ENCODE results near the gene PTCH2.

The PTCH2 gene, protein sequence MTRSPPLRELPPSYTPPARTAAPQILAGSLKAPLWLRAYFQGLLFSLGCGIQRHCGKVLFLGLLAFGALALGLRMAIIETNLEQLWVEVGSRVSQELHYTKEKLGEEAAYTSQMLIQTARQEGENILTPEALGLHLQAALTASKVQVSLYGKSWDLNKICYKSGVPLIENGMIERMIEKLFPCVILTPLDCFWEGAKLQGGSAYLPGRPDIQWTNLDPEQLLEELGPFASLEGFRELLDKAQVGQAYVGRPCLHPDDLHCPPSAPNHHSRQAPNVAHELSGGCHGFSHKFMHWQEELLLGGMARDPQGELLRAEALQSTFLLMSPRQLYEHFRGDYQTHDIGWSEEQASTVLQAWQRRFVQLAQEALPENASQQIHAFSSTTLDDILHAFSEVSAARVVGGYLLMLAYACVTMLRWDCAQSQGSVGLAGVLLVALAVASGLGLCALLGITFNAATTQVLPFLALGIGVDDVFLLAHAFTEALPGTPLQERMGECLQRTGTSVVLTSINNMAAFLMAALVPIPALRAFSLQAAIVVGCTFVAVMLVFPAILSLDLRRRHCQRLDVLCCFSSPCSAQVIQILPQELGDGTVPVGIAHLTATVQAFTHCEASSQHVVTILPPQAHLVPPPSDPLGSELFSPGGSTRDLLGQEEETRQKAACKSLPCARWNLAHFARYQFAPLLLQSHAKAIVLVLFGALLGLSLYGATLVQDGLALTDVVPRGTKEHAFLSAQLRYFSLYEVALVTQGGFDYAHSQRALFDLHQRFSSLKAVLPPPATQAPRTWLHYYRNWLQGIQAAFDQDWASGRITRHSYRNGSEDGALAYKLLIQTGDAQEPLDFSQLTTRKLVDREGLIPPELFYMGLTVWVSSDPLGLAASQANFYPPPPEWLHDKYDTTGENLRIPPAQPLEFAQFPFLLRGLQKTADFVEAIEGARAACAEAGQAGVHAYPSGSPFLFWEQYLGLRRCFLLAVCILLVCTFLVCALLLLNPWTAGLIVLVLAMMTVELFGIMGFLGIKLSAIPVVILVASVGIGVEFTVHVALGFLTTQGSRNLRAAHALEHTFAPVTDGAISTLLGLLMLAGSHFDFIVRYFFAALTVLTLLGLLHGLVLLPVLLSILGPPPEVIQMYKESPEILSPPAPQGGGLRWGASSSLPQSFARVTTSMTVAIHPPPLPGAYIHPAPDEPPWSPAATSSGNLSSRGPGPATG

DNA sequence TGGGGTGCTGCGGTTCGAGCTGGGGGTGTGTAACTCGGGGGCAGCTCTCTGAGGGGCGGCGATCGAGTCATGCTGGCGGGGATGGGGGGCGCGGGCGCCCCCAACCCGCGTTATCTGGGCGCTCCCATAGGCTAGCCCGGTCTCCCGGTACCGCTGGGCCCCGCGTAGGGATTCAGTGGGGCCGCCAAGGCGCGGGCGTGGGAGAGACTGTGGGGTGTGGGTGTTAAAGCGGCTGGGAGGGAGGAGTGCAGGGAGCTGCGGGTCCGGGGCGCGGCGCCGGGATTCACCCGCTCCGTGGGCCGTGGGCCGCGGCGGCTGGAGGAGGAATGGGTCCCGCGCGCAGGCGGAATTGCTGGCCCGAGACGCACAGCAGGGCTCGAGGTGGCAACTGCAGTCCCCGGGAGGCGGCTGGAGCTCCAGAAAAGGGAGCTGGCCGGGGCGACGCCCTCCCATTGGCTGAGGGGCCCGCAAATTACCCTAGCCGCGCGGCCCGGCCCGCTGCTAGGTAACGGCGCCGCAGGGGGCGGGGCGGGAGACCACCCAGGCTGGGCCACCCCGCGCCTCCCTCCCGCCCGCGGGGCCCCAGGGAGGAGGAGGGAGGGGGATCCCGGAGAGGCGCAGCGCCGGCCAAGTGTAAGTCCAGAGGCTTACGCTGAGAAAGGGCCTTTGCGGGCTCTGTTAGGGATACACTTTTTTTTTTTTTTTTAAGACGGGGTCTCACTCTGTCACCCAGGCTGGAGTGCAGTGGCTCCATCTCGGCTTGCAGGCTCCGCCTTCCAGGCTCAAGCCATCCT lies at the start of gene PTCH2:
Gene PTCH2, minus strand, starts transcription at position 392 of the 794 bp plus-strand sequence. Its CDS starts 321 bp downstream, at position 71.
- peak within 1 kb of the TSS; percentile 45; the same call in 1 of the 2 replicates for H3K27ac ChIP-seq (ENCODE audit: extremely low read depth, low read depth, low read length)
- H3K36me3 ChIP-seq (ENCODE audit: control insufficient read depth in 2 of 2, insufficient read depth in 1 of 2, low read length in 2 of 2), result no peaks in the 10 kb centered on the region
- no peaks in the 10 kb centered on the region for H3K4me1 ChIP-seq (ENCODE audit: control insufficient read depth, insufficient read depth, low read length)
- POLR2A ChIA-PET, result interaction anchor here (0.6 to 2.7 kb wide), 20 partner anchors 11 to 497 kb away, joined by 3 to 27 read pairs (median 4); partner anchors contain the start of genes BEST4, BTBD19, DYNLT4 and EIF2B3
- CTCF ChIA-PET, result interaction anchor here (0.6 to 1.5 kb wide), 4 partner anchors 114 to 1429 kb away, joined by 3 to 6 read pairs (median 4); no protein-coding TSS in a partner anchor
- peak within 1 kb of the TSS; percentile 59 for H3K4me3 ChIP-seq (ENCODE audit: low read depth, low read length)
- H3K9me3 ChIP-seq (ENCODE audit: control insufficient read depth, insufficient read depth, low read depth, low read length), result no peaks in the 10 kb centered on the region
- TF ChIP-seq ZNF560 (tag by site-specific recombination; IDR thresholded peaks at IDR 0.05; ENCODE audit: borderline replicate concordance) (no peak), TCF7L2 (IDR thresholded peaks at IDR 0.05; ENCODE audit: borderline replicate concordance, low read depth, low read length) (no peak), HOXD13 (CRISPR knock-in tag; IDR thresholded peaks at IDR 0.05; ENCODE audit: borderline replicate concordance) (no peak), REPIN1 (tag by site-specific recombination; IDR thresholded peaks at IDR 0.05; ENCODE audit: low read depth) (no peak; the same call in 1 of the 2 replicates), ZEB2 (tag by site-specific recombination; IDR thresholded peaks at IDR 0.05) (peak; percentile 64; the same call in 1 of the 2 replicates), HOXC10 (CRISPR knock-in tag; IDR thresholded peaks at IDR 0.05) (0 out of 2 replicates have a peak, but pooled peaks have one; percentile 58), FEZF1 (tag by site-specific recombination; IDR thresholded peaks at IDR 0.05) (peak; percentile 77), ZNF138 (tag by site-specific recombination; IDR thresholded peaks at IDR 0.05; ENCODE audit: borderline replicate concordance) (no peak), ZFP37 (tag by site-specific recombination; IDR thresholded peaks at IDR 0.05) (peak; percentile 75; the same call in 1 of the 2 replicates), ZNF596 (tag by site-specific recombination; IDR thresholded peaks at IDR 0.05) (no peak), ZNF366 (tag by site-specific recombination; conservative IDR thresholded peaks at IDR 0.05) (no peak), ZNF341 (tag by site-specific recombination; IDR thresholded peaks at IDR 0.05; ENCODE audit: low read depth) (peak; percentile 72), ZNF843 (tag by site-specific recombination; IDR thresholded peaks at IDR 0.05) (no peak), ZNF549 (tag by site-specific recombination; IDR thresholded peaks at IDR 0.05) (no peak), ZNF140 (tag by site-specific recombination; IDR thresholded peaks at IDR 0.05) (peak; percentile 96), MZF1 (tag by site-specific recombination; IDR thresholded peaks at IDR 0.05; ENCODE audit: borderline replicate concordance) (peak; percentile 58; the same call in 1 of the 2 replicates), ZNF350 (tag by site-specific recombination; IDR thresholded peaks at IDR 0.05) (no peak), ZSCAN30 (tag by site-specific recombination; IDR thresholded peaks at IDR 0.05) (peak; percentile 68; the same call in 1 of the 2 replicates), ZNF248 (tag by site-specific recombination; IDR thresholded peaks at IDR 0.05) (no peak)
- TF ChIP-seq, protein P1, sequence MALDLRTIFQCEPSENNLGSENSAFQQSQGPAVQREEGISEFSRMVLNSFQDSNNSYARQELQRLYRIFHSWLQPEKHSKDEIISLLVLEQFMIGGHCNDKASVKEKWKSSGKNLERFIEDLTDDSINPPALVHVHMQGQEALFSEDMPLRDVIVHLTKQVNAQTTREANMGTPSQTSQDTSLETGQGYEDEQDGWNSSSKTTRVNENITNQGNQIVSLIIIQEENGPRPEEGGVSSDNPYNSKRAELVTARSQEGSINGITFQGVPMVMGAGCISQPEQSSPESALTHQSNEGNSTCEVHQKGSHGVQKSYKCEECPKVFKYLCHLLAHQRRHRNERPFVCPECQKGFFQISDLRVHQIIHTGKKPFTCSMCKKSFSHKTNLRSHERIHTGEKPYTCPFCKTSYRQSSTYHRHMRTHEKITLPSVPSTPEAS (tag by site-specific recombination; IDR thresholded peaks at IDR 0.05), result no peak
- TF ChIP-seq, protein P2, sequence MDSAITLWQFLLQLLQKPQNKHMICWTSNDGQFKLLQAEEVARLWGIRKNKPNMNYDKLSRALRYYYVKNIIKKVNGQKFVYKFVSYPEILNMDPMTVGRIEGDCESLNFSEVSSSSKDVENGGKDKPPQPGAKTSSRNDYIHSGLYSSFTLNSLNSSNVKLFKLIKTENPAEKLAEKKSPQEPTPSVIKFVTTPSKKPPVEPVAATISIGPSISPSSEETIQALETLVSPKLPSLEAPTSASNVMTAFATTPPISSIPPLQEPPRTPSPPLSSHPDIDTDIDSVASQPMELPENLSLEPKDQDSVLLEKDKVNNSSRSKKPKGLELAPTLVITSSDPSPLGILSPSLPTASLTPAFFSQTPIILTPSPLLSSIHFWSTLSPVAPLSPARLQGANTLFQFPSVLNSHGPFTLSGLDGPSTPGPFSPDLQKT (IDR thresholded peaks at IDR 0.05; ENCODE audit: borderline replicate concordance, low read depth, low read length), result no peak
- TF ChIP-seq, protein P3, sequence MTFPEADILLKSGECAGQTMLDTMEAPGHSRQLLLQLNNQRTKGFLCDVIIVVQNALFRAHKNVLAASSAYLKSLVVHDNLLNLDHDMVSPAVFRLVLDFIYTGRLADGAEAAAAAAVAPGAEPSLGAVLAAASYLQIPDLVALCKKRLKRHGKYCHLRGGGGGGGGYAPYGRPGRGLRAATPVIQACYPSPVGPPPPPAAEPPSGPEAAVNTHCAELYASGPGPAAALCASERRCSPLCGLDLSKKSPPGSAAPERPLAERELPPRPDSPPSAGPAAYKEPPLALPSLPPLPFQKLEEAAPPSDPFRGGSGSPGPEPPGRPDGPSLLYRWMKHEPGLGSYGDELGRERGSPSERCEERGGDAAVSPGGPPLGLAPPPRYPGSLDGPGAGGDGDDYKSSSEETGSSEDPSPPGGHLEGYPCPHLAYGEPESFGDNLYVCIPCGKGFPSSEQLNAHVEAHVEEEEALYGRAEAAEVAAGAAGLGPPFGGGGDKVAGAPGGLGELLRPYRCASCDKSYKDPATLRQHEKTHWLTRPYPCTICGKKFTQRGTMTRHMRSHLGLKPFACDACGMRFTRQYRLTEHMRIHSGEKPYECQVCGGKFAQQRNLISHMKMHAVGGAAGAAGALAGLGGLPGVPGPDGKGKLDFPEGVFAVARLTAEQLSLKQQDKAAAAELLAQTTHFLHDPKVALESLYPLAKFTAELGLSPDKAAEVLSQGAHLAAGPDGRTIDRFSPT (tag by site-specific recombination; IDR thresholded peaks at IDR 0.05), result peak; percentile 86
- TF ChIP-seq, protein P4, sequence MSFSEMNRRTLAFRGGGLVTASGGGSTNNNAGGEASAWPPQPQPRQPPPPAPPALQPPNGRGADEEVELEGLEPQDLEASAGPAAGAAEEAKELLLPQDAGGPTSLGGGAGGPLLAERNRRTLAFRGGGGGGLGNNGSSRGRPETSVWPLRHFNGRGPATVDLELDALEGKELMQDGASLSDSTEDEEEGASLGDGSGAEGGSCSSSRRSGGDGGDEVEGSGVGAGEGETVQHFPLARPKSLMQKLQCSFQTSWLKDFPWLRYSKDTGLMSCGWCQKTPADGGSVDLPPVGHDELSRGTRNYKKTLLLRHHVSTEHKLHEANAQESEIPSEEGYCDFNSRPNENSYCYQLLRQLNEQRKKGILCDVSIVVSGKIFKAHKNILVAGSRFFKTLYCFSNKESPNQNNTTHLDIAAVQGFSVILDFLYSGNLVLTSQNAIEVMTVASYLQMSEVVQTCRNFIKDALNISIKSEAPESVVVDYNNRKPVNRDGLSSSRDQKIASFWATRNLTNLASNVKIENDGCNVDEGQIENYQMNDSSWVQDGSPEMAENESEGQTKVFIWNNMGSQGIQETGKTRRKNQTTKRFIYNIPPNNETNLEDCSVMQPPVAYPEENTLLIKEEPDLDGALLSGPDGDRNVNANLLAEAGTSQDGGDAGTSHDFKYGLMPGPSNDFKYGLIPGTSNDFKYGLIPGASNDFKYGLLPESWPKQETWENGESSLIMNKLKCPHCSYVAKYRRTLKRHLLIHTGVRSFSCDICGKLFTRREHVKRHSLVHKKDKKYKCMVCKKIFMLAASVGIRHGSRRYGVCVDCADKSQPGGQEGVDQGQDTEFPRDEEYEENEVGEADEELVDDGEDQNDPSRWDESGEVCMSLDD (tag by site-specific recombination; IDR thresholded peaks at IDR 0.05), result no peak; the same call in 1 of the 2 replicates
- TF ChIP-seq, protein P5, sequence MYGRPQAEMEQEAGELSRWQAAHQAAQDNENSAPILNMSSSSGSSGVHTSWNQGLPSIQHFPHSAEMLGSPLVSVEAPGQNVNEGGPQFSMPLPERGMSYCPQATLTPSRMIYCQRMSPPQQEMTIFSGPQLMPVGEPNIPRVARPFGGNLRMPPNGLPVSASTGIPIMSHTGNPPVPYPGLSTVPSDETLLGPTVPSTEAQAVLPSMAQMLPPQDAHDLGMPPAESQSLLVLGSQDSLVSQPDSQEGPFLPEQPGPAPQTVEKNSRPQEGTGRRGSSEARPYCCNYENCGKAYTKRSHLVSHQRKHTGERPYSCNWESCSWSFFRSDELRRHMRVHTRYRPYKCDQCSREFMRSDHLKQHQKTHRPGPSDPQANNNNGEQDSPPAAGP (tag by site-specific recombination; IDR thresholded peaks at IDR 0.05), result peak; percentile 55; the same call in 1 of the 2 replicates

Data from HEK293 (cell line).